ENCODE data around the gene FOXO4. TPM values are rescaled to one million over a fixed set of nuclear protein-coding genes. Genes with fewer than 3 reads are reported as not detected.

FOXO4 gene
- total and polyA plus RNA-seq, 2 of the 13 experiments (the other 11 are each of a cell fraction or from before 2014, with no cell fraction given), result 5.1 to 5.7 TPM

DNA sequence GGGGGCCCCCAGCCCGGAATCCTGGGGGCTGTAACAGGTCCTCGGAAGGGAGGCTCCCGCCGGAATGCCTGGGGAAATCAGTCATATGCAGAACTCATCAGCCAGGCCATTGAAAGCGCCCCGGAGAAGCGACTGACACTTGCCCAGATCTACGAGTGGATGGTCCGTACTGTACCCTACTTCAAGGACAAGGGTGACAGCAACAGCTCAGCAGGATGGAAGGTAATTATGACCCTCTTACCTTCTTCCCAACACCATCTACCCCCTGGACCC is 1.0 kb downstream of the FOXO4 start (continued):
- TF ChIP-seq ZC3H4 (CRISPR knock-in tag; IDR thresholded peaks at IDR 0.05; ENCODE audit: borderline replicate concordance) (no peak), CREB1 (IDR thresholded peaks at IDR 0.05) (no peak), CREB1 (CRISPR knock-in tag; IDR thresholded peaks at IDR 0.05) (no peak), HOXA5 (CRISPR knock-in tag; IDR thresholded peaks at IDR 0.05) (no peak), YEATS4 (CRISPR knock-in tag; IDR thresholded peaks at IDR 0.05; ENCODE audit: borderline replicate concordance) (no peak), KLF16 (CRISPR knock-in tag; IDR thresholded peaks at IDR 0.05) (no peak)
- TF ChIP-seq, protein P1, sequence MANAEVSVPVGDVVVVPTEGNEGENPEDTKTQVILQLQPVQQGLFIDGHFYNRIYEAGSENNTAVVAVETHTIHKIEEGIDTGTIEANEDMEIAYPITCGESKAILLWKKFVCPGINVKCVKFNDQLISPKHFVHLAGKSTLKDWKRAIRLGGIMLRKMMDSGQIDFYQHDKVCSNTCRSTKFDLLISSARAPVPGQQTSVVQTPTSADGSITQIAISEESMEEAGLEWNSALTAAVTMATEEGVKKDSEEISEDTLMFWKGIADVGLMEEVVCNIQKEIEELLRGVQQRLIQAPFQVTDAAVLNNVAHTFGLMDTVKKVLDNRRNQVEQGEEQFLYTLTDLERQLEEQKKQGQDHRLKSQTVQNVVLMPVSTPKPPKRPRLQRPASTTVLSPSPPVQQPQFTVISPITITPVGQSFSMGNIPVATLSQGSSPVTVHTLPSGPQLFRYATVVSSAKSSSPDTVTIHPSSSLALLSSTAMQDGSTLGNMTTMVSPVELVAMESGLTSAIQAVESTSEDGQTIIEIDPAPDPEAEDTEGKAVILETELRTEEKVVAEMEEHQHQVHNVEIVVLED (CRISPR knock-in tag; IDR thresholded peaks at IDR 0.05; ENCODE audit: borderline replicate concordance), result no peak

- peaks cover 37% of the 10 kb centered on the region for H3K4me1 ChIP-seq (ENCODE audit: insufficient read depth, low read length)
- no peaks in the 10 kb centered on the region for H3K9me3 ChIP-seq (ENCODE audit: low read length)
- in situ Hi-C loops (cut with HindIII; ENCODE audit: extremely low pct_ligation_motif_present, low pct_unique_long_range_greater_than_20kb), result no loop called here
- H4K20me1 ChIP-seq (ENCODE audit: insufficient read depth, low read length), result no peaks in the 10 kb centered on the region
- TF ChIP-seq CTCF (CRISPR knock-in tag; IDR thresholded peaks at IDR 0.05) (peak; percentile 58), STAG1 (CRISPR knock-in tag; IDR thresholded peaks at IDR 0.05) (peak; percentile 44), SMC3 (IDR thresholded peaks at IDR 0.05; ENCODE audit: low read length) (peak; percentile 48), ZBTB7A (CRISPR knock-in tag; IDR thresholded peaks at IDR 0.05) (no peak)
- DNase-seq (ENCODE audit: low spot score) (no peak), ATAC-seq (no peak), FAIRE-seq (no peak)
- no peaks in the 10 kb centered on the region for H3K36me3 ChIP-seq (replicated peaks in 1 of 2; ENCODE audit: control insufficient read depth in 1 of 2, insufficient read depth in 2 of 2, low read length in 2 of 2)
- intact Hi-C loops (cut with micrococcal nuclease; ENCODE audit: unreplicated experiment), result loop anchor here (1.0 to 5.0 kb wide), 2 partner anchors 31 to 84 kb away; no protein-coding TSS in a partner anchor
- H3K9ac ChIP-seq (ENCODE audit: insufficient read depth, low read depth, low read length), result no peak overlapping the region
- ChIA-PET POLR2A (no interaction called here), CTCF (ENCODE audit: low intra/inter-chr PET ratio, low total read pairs) (interaction anchor here (2.5 kb wide), 1 partner anchor 31 kb away, joined by 13 read pairs; no protein-coding TSS in a partner anchor)
- 73% methylated on average over 1 of the region's 2 CpGs for WGBS (ENCODE audit: low lambda C conversion rate)
- H3K27ac ChIP-seq (ENCODE audit: extremely low read length, insufficient read depth, low read length), result no peak overlapping the region
- H2AFZ ChIP-seq (ENCODE audit: low read length), result no peak overlapping the region
- no peaks in the 10 kb centered on the region for H3K79me2 ChIP-seq (ENCODE audit: insufficient read depth, low read length)
- no peak overlapping the region for H3K4me3 ChIP-seq (replicated peaks in 1 of 3; ENCODE audit: insufficient read depth in 1 of 3, low read depth in 2 of 3, low read length in 3 of 3)
- no peak overlapping the region for H3K4me2 ChIP-seq (ENCODE audit: low read depth, low read length)
- BruUV-seq (replicated peaks), result no TSS peak
- no peaks in the 10 kb centered on the region; a peak in 1 of 5 replicates for H3K27me3 ChIP-seq (ENCODE audit: control insufficient read depth in 1 of 2, insufficient read depth in 2 of 2, low read length in 2 of 2)
Measured at GRCh38 chrX:71098302-71098701, 2.7 kb downstream of the FOXO4 start.

Data from HepG2 (cell line).